Epithelial cell of esophagus (primary cell): ENCODE results near the gene CNTNAP5.

Experiments
- DNase-seq: peaks from one replicate; pipeline ENCODE4 v3.0.0; 2010; ENCODE audit warnings: low read depth
- H3K4me3 ChIP-seq: 2 replicates; pipeline ENCODE4 v1.5.1; 2011; ENCODE audit warnings: mild to moderate bottlenecking, low read length, control low read depth
- TF ChIP-seq, protein P1 (sequence below): IDR thresholded peaks from 2 replicates; pipeline ENCODE4 v1.5.1; 2011; ENCODE audit warnings: low read depth, mild to moderate bottlenecking, low read length, control low read depth, inconsistent platforms; ENCODE audit not compliant: insufficient read depth; ENCODE audit errors: missing control alignments

CNTNAP5 gene

DNA sequence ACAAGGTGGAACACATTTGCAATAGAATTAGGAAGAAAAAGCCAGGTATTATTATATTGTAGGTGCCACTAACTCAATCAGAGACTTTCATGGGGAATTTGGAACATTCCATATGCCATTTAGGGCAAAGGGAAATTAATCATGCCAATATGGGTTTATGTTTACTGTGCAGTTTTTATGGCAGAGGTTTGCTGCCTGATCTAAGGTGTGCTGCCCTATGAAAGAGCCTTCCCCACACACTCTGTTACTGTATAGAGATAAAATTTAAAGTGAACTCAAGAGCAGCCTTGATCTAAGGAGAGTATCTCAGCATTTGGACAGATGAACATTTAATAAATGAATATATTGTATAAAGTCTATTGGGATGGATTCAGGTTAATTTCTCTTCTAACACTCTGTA lies 771.6 kb downstream of the CNTNAP5 start:
- TF ChIP-seq, protein P1, sequence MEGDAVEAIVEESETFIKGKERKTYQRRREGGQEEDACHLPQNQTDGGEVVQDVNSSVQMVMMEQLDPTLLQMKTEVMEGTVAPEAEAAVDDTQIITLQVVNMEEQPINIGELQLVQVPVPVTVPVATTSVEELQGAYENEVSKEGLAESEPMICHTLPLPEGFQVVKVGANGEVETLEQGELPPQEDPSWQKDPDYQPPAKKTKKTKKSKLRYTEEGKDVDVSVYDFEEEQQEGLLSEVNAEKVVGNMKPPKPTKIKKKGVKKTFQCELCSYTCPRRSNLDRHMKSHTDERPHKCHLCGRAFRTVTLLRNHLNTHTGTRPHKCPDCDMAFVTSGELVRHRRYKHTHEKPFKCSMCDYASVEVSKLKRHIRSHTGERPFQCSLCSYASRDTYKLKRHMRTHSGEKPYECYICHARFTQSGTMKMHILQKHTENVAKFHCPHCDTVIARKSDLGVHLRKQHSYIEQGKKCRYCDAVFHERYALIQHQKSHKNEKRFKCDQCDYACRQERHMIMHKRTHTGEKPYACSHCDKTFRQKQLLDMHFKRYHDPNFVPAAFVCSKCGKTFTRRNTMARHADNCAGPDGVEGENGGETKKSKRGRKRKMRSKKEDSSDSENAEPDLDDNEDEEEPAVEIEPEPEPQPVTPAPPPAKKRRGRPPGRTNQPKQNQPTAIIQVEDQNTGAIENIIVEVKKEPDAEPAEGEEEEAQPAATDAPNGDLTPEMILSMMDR = no peak
- no peak for DNase-seq
- no peak overlapping the region for H3K4me3 ChIP-seq

- TF ChIP-seq, protein P1 = no peak
- H3K4me3 ChIP-seq = no peak overlapping the region
- DNase-seq = no peak
These were observed 772.0 kb downstream of the CNTNAP5 start for GRCh38 chr2:124797049-124797448.

DNA sequence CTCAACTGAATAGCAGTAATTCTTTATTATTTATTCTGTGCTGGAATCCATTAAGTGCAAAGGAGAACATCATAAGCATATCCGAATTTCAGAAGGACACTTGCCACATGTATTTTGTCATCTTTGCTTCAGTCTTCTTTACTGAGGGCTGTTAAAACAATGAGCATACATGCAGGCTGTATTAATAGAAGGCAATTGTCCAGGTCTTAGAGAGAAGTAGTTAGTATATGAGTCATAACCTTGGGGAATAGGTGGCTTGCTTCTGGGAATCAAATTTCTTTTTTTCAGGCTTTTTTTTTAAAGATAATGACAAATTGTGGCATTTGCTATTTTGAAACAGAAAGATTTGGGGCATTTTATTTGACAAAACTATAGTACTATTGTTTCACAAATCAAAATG lies 773.5 kb downstream of the CNTNAP5 start:
- no peak for DNase-seq
- TF ChIP-seq, protein P1 = no peak
- H3K4me3 ChIP-seq = no peak overlapping the region

- no peak overlapping the region for H3K4me3 ChIP-seq
- TF ChIP-seq, protein P1 = peak; percentile 47
- peak; percentile 24 for DNase-seq
These were observed 779.2 kb downstream of the CNTNAP5 start for GRCh38 chr2:124804014-124804940.

DNA sequence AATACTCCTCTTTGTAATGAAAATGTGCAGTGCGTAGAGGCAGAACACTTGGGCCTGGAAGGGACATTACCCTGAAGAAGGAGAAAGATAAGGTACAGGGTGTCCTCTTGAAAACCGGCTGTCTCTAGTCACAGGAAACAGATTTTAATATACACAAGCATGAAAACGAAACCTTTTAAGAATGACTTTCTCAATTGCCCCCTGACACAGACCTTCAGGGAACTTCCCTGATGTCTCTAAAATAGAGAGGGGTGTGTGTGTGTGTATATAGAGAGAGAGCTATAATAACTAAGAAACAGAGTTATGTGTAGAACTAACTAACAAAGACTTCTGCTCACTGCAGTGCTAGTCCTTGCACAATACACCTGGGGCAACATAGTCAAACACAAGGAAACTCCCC lies 780.0 kb downstream of the CNTNAP5 start:
- TF ChIP-seq, protein P1 = no peak
- DNase-seq = no peak
- no peak overlapping the region for H3K4me3 ChIP-seq

- H3K4me3 ChIP-seq = no peak overlapping the region
- TF ChIP-seq, protein P1 = no peak
- DNase-seq = peak; percentile 1
These were observed 785.0 kb downstream of the CNTNAP5 start for GRCh38 chr2:124810132-124810531.
